Suprapubic skin (tissue), 3 donors: ENCODE measurements around the gene SLC8B1.

Experiments
- EP300 ChIP-seq: sonication (generic); formaldehyde crosslinking; IDR thresholded peaks from one replicate; pipeline ENCODE4 v1.6.1; 2017; ENCODE audit warnings: antibody characterized with exemption
- POLR2A ChIP-seq, 2 donors: fragments of 450-650 bp; IDR thresholded peaks; one replicate each; pipeline ENCODE4 v1.6.1; 2017; ENCODE audit warnings: antibody characterized with exemption in 2 of 2, mild to moderate bottlenecking in 2 of 2, moderate library complexity in 2 of 2
- TF ChIP-seq, protein P1 (sequence below), 2 donors: fragments of 200-600 bp in 1 of 2; fragments of 450-650 bp in 1 of 2; sonication (generic) in 1 of 2; IDR thresholded peaks; one replicate each; pipeline ENCODE4 v1.5.1; 2016 to 2019; ENCODE audit warnings: antibody characterized with exemption in 2 of 2, mild to moderate bottlenecking in 1 of 2, moderate library complexity in 1 of 2

DNA sequence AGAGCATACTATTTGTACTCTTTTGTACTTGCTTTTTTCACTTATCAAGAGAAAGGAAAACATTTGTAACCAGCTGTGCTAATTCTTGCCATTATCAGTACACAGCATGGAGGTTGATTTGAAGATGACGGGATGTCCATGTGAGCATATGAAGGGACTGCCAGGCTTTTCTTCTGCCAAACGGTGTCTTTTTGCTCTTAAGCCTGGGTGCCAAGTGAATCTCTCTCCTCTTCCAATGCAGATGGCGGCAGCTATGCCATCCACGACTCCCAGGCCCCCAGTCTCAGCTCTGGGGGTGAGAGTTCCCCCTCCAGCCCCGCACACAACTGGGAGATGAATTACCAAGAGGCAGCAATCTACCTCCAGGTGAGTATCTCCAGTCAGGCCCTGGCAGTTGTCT is 74.8 kb downstream of the SLC8B1 start:
- TF ChIP-seq, protein P1, sequence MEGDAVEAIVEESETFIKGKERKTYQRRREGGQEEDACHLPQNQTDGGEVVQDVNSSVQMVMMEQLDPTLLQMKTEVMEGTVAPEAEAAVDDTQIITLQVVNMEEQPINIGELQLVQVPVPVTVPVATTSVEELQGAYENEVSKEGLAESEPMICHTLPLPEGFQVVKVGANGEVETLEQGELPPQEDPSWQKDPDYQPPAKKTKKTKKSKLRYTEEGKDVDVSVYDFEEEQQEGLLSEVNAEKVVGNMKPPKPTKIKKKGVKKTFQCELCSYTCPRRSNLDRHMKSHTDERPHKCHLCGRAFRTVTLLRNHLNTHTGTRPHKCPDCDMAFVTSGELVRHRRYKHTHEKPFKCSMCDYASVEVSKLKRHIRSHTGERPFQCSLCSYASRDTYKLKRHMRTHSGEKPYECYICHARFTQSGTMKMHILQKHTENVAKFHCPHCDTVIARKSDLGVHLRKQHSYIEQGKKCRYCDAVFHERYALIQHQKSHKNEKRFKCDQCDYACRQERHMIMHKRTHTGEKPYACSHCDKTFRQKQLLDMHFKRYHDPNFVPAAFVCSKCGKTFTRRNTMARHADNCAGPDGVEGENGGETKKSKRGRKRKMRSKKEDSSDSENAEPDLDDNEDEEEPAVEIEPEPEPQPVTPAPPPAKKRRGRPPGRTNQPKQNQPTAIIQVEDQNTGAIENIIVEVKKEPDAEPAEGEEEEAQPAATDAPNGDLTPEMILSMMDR (IDR thresholded peaks at IDR 0.05) = no peak
- TF ChIP-seq POLR2A (IDR thresholded peaks at IDR 0.05) (no peak), EP300 (no peak)
